IPS-NIHi11 (cell line): Measurements from ENCODE around the gene VEPH1.
A peak's percentile ranks its signal among the peaks of the same experiment; 100 is the strongest.

Experiments
- DNase-seq: peaks from one replicate; pipeline ENCODE4 v3.0.0; 2012; ENCODE audit warnings: mixed read lengths, low spot score

The VEPH1 gene

DNA sequence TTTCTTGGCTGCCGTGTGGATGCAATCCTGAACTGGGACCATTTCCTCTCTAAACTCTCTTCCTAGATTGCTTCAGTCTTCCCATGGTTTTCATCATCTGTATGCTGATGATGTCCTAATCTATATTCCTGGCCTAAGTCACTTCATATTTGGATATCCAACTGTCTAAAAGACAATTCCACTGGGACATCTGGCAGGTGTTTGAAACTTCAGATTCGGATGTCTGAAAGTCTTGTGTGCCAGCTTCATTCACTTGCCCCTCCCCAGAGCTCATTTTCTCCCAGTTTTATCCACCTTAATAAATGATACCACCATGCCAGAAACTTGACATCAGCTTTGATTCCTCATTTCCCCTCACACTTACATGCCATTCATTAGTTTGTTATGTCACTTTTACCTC lies 201.5 kb downstream of the VEPH1 start:
- DNase-seq = no peak

- DNase-seq = no peak
These were observed 202.1 kb downstream of the VEPH1 start for GRCh38 chr3:157300981-157301663.

- no peak for DNase-seq
These were observed 203.1 kb downstream of the VEPH1 start for GRCh38 chr3:157300094-157300493.

DNA sequence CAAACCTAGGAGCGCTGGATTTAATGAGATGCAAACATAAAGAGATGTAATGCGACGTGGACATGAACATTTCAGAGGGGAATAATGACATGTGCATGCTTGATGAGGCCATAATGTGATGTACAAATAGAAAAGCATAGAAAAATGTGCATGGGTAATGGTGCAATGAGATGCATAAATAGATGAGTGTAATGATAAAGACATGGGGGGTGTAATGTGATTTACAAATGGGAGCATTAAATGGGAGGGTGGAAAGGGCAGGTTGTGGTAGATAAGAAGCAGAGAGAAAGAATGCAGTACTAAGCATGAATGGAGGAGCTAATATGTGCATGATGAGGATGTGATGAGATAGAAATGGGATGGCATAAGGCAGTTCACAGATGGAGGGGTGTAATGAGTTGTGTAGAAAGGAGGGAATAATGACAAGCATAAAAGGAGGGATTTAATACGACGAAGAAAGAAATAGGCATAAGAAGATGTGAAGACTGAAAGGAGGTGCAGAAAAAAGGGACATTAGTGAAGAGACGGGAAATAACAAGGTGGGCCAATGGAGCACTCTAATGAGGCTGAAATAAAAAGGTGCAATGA lies 205.8 kb downstream of the VEPH1 start:
- DNase-seq = no peak

GRCh38 chr3:157294953-157295352 lies 208.3 kb downstream of the VEPH1 start:
- no peak for DNase-seq

DNA sequence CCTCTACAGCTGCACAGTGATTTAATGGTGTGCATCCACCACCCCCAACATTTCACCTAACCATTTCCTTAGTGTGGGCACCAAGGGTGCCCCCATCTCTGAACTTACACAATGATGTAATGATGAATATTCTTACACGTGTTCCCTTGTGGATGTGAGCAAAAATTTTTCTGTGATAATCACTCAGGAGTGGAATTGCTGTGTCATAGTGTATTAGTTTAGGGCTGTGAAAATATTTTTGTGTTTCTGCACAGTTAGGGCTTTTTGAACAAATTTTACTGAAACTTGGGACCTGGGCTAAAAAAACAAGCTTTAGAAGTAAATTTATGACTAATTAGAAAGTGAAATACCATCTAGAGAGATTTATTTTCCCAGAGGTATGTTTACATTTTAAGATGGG lies 208.7 kb downstream of the VEPH1 start:
- DNase-seq = no peak

GRCh38 chr3:157290766-157291165 lies 212.4 kb downstream of the VEPH1 start:
- no peak for DNase-seq

DNA sequence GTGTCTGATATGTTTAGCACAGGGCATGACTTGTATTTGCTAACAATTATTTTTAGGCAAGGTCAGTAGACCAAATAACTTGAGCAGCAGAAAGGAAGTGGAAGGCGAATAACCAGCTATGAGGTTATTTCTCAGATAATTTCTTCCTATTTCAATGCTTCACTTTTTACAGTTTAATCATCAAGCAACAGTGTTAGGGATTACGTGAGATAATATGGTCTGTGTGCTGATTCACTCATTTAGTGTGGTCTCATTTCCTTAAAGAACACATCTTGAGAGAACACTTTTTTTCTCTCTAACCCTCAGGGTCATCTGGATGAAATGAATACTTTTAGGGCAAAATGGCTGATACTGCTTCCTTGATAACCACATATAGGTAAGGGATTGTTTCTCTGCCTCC lies 217.2 kb downstream of the VEPH1 start:
- no peak for DNase-seq

- no peak for DNase-seq
These were observed 218.1 kb downstream of the VEPH1 start for GRCh38 chr3:157285141-157285540.

- DNase-seq = no peak
These were observed 218.5 kb downstream of the VEPH1 start for GRCh38 chr3:157284688-157285087.

DNA sequence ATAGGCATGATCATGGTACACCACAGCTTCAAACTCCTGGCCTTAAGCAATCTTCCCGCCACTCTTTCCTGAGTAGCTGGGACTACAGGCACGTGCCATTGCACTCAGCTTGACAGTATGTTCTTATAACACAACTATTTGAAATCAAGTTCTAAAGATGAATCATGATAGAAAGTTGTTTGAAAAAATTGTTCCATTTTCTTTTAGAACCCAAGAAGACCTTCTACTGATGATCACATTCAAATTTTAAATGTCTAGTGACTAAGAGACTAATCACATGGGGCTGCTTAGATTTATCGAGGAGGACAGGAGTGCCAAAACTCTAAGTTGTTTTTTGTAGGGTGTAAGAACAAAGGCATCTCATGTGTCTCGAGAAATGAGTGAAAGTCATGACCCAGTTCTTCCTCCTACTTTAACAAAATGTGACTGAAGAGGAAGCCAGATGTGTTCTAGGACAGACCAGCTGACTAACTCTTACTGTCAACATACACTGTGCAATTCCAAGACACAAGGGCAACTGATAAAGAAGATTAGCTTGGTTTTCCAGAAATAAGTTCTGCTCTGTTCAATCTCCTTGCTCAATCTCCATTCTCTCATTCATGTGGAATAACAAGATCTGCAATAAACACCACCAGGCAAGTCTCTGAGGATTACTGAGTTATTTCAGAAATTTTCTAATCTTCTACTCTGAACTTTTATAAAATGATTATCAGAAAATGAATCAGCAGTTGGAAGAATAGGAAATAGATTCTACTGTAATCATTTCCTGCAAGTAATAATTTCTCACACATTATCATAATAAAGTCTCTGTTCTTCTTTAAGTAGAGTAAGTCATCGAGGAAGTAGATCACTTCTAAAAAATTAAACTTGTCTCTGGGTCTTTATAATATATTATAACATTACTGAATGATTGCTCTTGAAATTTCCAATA lies 220.7 kb downstream of the VEPH1 start:
- DNase-seq = no peak

DNA sequence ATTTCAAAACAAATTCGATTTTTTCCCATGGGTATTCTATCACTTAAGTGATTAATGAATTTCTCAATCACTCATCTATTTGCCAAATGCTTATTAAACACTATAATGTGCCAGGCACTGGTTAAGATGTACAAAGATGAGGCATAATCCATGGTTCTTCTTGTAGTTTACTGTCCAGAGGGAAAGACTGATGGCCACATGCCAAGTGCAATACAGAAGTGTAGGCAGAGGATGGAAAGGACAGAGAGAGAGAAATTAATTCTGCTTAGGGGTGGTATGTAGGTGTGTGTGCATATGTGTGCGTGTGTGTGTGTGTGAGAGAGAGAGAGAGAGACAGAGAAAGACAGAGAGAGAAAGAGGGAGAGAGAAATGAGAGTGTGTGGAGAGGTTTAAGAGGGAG lies 222.4 kb downstream of the VEPH1 start:
- no peak for DNase-seq

DNA sequence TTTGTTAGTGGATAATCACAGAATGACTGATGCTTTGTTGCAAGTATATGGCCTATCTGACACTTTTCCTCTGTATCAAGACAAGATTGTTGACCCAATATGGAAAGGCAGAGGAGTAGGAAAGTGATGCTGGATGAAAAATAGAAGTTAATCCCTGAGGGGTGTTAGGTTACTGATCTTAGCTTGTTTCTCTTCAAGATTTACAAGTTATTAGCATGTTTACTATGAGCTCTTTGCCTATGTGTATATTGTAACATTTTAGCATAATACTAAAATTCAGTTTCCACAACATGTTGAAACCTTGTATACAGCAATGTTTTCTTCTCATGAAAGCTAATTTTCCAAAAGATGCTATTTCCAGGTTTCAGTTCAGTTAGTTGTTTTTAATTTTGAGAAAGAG lies 222.9 kb downstream of the VEPH1 start:
- DNase-seq = no peak

DNA sequence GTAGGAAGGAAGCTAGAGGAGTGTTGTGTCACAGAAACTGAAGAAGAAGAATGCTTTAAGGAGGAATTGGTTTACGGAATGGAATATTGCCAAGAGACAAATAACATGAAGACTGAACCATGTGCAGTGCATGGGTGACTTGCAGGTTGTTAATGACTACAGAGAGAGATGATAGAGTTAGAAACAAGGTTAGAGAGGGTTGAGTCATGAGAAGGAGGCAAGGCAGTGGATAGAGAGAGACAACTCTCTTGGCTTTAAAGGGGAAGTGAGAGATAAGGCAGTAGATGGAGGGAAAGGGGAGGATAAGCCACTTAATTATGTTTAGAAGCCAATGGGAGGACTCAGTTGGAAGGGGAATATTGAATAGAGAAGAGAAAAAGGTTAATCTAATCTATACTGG lies 224.0 kb downstream of the VEPH1 start:
- DNase-seq = no peak

- no peak for DNase-seq
These were observed 226.4 kb downstream of the VEPH1 start for GRCh38 chr3:157276801-157277200.

GRCh38 chr3:157275832-157276231 lies 227.4 kb downstream of the VEPH1 start:
- DNase-seq = no peak

GRCh38 chr3:157274644-157275137 lies 228.5 kb downstream of the VEPH1 start:
- DNase-seq = peak; percentile 29

GRCh38 chr3:157271283-157271882 lies 231.8 kb downstream of the VEPH1 start:
- DNase-seq = no peak

DNA sequence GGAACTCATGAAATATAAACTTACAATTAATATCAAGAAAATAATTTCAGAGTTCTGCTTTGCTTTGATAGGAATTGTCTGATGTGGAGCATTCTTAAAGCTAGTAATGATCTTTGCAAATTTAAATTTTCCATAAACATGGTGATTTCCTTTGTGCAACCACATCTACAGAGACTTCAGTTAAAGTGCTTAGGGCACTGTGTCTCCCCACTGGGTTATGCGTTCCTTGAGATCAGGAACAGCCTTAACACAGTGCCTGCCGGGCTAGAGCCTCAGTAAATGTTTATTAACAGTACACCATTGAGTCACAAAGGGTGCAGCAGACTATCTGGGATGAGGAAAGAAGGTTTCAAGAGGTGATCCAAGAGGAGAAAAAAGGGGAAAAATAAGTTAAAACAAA lies 235.2 kb downstream of the VEPH1 start:
- DNase-seq = no peak

DNA sequence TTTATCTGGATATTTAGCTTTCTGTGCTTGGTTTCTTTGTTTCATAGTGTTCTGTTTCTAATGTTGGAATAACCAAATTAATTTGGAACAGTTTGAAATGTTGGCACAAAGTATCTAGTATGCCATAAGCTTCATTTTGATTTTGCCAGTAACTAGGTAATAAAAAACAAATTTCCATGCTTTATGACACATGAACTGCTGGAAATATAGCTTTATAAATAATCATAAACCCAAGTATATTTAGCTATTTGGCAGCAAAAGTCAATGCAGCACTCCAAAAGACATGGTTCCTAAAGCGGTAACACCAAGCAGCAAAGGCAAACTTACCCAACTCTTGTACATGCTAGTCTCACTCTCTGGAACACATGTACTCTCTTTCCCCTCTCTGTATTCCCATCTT lies 237.3 kb downstream of the VEPH1 start:
- no peak for DNase-seq

DNA sequence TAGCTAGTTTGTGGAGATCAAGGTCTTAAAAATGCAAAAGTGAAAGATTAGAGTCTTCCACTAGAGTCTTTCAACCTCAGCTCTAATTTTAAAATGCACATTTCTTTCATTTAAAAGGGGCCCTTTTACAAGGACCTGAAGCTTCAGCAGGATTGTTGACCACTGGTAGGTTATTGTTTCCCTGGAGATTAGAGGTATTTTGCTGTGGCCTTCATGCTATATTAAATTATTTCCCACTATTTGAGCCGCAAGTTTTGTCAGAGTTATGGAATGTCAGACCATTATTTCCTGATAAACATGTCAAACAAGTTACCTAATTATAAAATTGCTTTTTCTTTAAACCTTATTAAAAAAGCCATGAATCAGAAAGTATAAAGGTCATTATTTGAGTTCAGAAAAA lies 240.2 kb downstream of the VEPH1 start:
- no peak for DNase-seq

GRCh38 chr3:157261000-157261399 lies 242.2 kb downstream of the VEPH1 start:
- no peak for DNase-seq
